ENCODE data around the gene GRK4. TPM values are rescaled to one million over a fixed set of nuclear protein-coding genes. Genes with fewer than 3 reads are reported as not detected.
A peak's percentile ranks its signal among the peaks of the same experiment; 100 is the strongest.

Gene GRK4
- total and polyA plus RNA-seq, 10 of the 15 experiments (the other 5 are each of a cell fraction or from before 2014, with no cell fraction given), result 1.1 to 4.0 (median 2.5) TPM

DNA sequence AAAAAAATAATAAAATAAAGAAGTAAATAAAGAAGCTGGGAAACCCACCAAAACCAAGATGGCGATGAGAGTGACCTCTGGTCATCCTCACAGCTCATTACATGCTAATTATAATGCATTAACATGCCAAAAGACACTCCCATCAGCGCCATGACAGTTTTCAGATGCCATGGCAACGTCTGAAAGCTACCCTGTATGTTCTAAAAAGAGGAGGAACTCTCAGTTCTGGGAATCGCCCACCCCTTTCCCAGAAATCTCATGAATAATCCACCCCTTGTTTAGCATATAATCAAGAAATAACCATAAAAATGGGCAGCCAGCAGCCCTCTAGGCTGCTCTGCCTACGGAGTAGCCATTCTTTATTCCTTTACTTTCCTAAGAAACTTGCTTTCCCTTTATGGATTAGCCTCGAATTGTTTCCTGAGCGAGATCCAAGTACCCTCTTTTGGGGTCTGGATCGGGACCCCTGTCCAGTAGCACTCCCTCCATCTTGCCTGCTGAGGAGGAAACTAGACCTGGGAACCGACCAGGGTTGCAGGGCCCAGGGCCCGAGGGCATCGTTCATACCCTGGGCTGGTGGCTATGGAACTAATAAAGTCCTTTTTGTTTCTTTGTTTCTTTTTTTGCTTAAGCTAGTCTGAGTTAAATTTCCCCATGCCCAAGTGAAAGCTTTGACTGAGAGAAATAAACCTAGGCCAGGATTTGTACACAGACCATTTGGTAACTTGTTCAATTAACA is 80.1 kb downstream of the GRK4 start:
- Histone ChIP-seq H3K79me2 (ENCODE audit: control insufficient read depth, insufficient read depth, low read length) (peaks cover 12% of the 10 kb centered on the region), H2AFZ (ENCODE audit: control insufficient read depth, low read depth, low read length) (no peak overlapping the region), H3K36me3 (ENCODE audit: control insufficient read depth in 2 of 2, insufficient read depth in 2 of 2, low read length in 1 of 2) (no peaks in the 10 kb centered on the region; a peak in 1 of 4 replicates), H3K4me2 (ENCODE audit: control insufficient read depth, insufficient read depth) (0 out of 2 replicates have a peak overlapping the region, but pooled peaks have one; percentile 12), H3K27me3 (replicated peaks in 1 of 2; ENCODE audit: control insufficient read depth in 2 of 2, insufficient read depth in 2 of 2, low read length in 1 of 2) (no peaks in the 10 kb centered on the region), H3K4me3 (no peak overlapping the region), H3K4me1 (ENCODE audit: control insufficient read depth, insufficient read depth, low read length) (peaks cover 65% of the 10 kb centered on the region), H3K27ac (ENCODE audit: control insufficient read depth, insufficient read depth) (no peak overlapping the region), H3K9ac (ENCODE audit: control insufficient read depth, insufficient read depth, low read length) (no peak overlapping the region), H4K20me1 (ENCODE audit: control insufficient read depth, insufficient read depth) (no peaks in the 10 kb centered on the region), H3K9me3 (replicated peaks; ENCODE audit: control insufficient read depth, insufficient read depth, low read length) (peaks cover 8% of the 10 kb centered on the region)
- in situ Hi-C loops (cut with MboI), result no loop called here
- intact Hi-C loops (cut with micrococcal nuclease; ENCODE audit: unreplicated experiment), result loop anchor here (10.0 kb wide), 1 partner anchor 279 kb away; no protein-coding TSS in a partner anchor
- FAIRE-seq, result no peak
- 89% methylated on average over 11 of the region's 11 CpGs for WGBS (ENCODE audit: insufficient coverage, insufficient replicate concordance, low lambda C conversion rate, missing lambda C conversion rate)
- POLR2A ChIA-PET, result interaction anchor here (0.8 kb wide), 1 partner anchor 35 kb away, joined by 3 read pairs; no protein-coding TSS in a partner anchor
- CTCF ChIA-PET, result interaction anchor here (0.6 to 0.9 kb wide), 3 partner anchors 65 to 512 kb away, joined by 3 to 5 read pairs (median 3); no protein-coding TSS in a partner anchor
- ATAC-seq, result no peak
- DNase-seq (ENCODE audit: low read depth, low spot score), result no peak
- SMC1A ChIA-PET (ENCODE audit: uncharacterized antibody, unreplicated experiment), result interaction anchor here (0.6 to 1.9 kb wide), 4 partner anchors 33 to 79 kb away, joined by 3 to 4 read pairs (median 3); no protein-coding TSS in a partner anchor
- RAD21 ChIA-PET (ENCODE audit: unreplicated experiment), result interaction anchor here (1.2 to 2.6 kb wide), 2 partner anchors 40 to 80 kb away, joined by 3 to 8 read pairs; partner anchors contain the start of genes GRK4 and NOP14
- BruUV-seq (replicated peaks), result no TSS peak
- TF ChIP-seq NR2C2 (IDR thresholded peaks at IDR 0.05; ENCODE audit: borderline replicate concordance, control insufficient read depth, insufficient read length, low read depth) (no peak), TCF12 (IDR thresholded peaks at IDR 0.05; ENCODE audit: low read depth, low read length) (no peak), TAF1 (IDR thresholded peaks at IDR 0.05; ENCODE audit: borderline replicate concordance, low read depth, low read length) (no peak), HCFC1 (IDR thresholded peaks at IDR 0.05; ENCODE audit: low read length) (no peak), ZBTB40 (IDR thresholded peaks at IDR 0.05; ENCODE audit: borderline replicate concordance) (no peak), CHD2 (IDR thresholded peaks at IDR 0.05; ENCODE audit: borderline replicate concordance, low read depth, low read length) (no peak), GABPA (IDR thresholded peaks at IDR 0.05; ENCODE audit: low read depth) (no peak), IRF5 (IDR thresholded peaks at IDR 0.05; ENCODE audit: borderline replicate concordance) (no peak), SPI1 (IDR thresholded peaks at IDR 0.05; ENCODE audit: borderline replicate concordance, insufficient read depth, low read depth, low read length) (no peak)
- TF ChIP-seq, protein P1, sequence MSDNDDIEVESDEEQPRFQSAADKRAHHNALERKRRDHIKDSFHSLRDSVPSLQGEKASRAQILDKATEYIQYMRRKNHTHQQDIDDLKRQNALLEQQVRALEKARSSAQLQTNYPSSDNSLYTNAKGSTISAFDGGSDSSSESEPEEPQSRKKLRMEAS (IDR thresholded peaks at IDR 0.05; ENCODE audit: low read depth, low read length), result no peak
- TF ChIP-seq, protein P2, sequence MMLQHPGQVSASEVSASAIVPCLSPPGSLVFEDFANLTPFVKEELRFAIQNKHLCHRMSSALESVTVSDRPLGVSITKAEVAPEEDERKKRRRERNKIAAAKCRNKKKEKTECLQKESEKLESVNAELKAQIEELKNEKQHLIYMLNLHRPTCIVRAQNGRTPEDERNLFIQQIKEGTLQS (IDR thresholded peaks at IDR 0.05; ENCODE audit: borderline replicate concordance, extremely low read depth, low read depth, low read length), result no peak
- TF ChIP-seq, protein P3, sequence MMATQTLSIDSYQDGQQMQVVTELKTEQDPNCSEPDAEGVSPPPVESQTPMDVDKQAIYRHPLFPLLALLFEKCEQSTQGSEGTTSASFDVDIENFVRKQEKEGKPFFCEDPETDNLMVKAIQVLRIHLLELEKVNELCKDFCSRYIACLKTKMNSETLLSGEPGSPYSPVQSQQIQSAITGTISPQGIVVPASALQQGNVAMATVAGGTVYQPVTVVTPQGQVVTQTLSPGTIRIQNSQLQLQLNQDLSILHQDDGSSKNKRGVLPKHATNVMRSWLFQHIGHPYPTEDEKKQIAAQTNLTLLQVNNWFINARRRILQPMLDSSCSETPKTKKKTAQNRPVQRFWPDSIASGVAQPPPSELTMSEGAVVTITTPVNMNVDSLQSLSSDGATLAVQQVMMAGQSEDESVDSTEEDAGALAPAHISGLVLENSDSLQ (IDR thresholded peaks at IDR 0.05), result no peak
- TF ChIP-seq, protein P4, sequence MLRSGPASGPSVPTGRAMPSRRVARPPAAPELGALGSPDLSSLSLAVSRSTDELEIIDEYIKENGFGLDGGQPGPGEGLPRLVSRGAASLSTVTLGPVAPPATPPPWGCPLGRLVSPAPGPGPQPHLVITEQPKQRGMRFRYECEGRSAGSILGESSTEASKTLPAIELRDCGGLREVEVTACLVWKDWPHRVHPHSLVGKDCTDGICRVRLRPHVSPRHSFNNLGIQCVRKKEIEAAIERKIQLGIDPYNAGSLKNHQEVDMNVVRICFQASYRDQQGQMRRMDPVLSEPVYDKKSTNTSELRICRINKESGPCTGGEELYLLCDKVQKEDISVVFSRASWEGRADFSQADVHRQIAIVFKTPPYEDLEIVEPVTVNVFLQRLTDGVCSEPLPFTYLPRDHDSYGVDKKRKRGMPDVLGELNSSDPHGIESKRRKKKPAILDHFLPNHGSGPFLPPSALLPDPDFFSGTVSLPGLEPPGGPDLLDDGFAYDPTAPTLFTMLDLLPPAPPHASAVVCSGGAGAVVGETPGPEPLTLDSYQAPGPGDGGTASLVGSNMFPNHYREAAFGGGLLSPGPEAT (IDR thresholded peaks at IDR 0.05; ENCODE audit: low read depth), result no peak
